ENCODE results near the gene KIAA0408. TPM values are rescaled to one million over a fixed set of nuclear protein-coding genes. Genes with fewer than 3 reads are reported as not detected.

KIAA0408 gene
- total RNA-seq, 1 experiment from 2014 or later, result not detected

- ChIA-PET CTCF (no interaction called here), POLR2A (ENCODE audit: unreplicated experiment) (no interaction called here)
- Histone ChIP-seq H3K4me2 (no peak overlapping the region), H3F3A (ENCODE audit: insufficient read depth, low read depth) (no peaks in the 10 kb centered on the region), H3K79me2 (ENCODE audit: low read depth) (no peaks in the 10 kb centered on the region), H3K36me3 (ENCODE audit: low read depth) (no peaks in the 10 kb centered on the region), H3K9me3 (ENCODE audit: insufficient read depth, low read depth) (no peaks in the 10 kb centered on the region), H3K4me3 (no peak overlapping the region), H3K9me2 (ENCODE audit: insufficient read depth) (no peaks in the 10 kb centered on the region), H4K20me1 (ENCODE audit: insufficient read depth) (no peaks in the 10 kb centered on the region), H3K27me3 (ENCODE audit: insufficient read depth, low read depth) (no peaks in the 10 kb centered on the region), H3K27ac (no peak overlapping the region), H3K4me1 (replicated peaks; ENCODE audit: insufficient read depth) (no peaks in the 10 kb centered on the region), H2AFZ (no peak overlapping the region)
- TF ChIP-seq, protein P1, sequence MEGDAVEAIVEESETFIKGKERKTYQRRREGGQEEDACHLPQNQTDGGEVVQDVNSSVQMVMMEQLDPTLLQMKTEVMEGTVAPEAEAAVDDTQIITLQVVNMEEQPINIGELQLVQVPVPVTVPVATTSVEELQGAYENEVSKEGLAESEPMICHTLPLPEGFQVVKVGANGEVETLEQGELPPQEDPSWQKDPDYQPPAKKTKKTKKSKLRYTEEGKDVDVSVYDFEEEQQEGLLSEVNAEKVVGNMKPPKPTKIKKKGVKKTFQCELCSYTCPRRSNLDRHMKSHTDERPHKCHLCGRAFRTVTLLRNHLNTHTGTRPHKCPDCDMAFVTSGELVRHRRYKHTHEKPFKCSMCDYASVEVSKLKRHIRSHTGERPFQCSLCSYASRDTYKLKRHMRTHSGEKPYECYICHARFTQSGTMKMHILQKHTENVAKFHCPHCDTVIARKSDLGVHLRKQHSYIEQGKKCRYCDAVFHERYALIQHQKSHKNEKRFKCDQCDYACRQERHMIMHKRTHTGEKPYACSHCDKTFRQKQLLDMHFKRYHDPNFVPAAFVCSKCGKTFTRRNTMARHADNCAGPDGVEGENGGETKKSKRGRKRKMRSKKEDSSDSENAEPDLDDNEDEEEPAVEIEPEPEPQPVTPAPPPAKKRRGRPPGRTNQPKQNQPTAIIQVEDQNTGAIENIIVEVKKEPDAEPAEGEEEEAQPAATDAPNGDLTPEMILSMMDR (conservative IDR thresholded peaks at IDR 0.05), result no peak
- no peak for TF ChIP-seq EZH2 (IDR thresholded peaks at IDR 0.05; ENCODE audit: low read depth)
- intact Hi-C loops (cut with micrococcal nuclease; ENCODE audit: unreplicated experiment), result loop anchor here (10.0 kb wide), 2 partner anchors 182 to 232 kb away; no protein-coding TSS in a partner anchor
- DNase-seq, result no peak
- BruUV-seq (replicated peaks), result no TSS peak
Observed at GRCh38 chr6:127463056-127463455, 3.9 kb upstream of the KIAA0408 start.

GRCh38 chr6:127462376-127462775, 3.2 kb upstream of the KIAA0408 start:
- DNase-seq, result no peak
- no peak overlapping the region for H3K27ac ChIP-seq

GRCh38 chr6:127460465-127460864, 1.3 kb upstream of the KIAA0408 start:
- Histone ChIP-seq H2AFZ (no peak overlapping the region), H3K4me2 (no peak overlapping the region), H3K36me3 (ENCODE audit: low read depth) (no peaks in the 10 kb centered on the region), H3K27me3 (ENCODE audit: insufficient read depth, low read depth) (no peaks in the 10 kb centered on the region), H3K27ac (no peak overlapping the region), H3F3A (ENCODE audit: insufficient read depth, low read depth) (no peaks in the 10 kb centered on the region), H4K20me1 (ENCODE audit: insufficient read depth) (no peaks in the 10 kb centered on the region), H3K4me3 (no peak overlapping the region), H3K4me1 (replicated peaks; ENCODE audit: insufficient read depth) (no peaks in the 10 kb centered on the region), H3K9me2 (ENCODE audit: insufficient read depth) (no peaks in the 10 kb centered on the region), H3K79me2 (ENCODE audit: low read depth) (no peaks in the 10 kb centered on the region), H3K9me3 (ENCODE audit: insufficient read depth, low read depth) (no peaks in the 10 kb centered on the region)
- intact Hi-C loops (cut with micrococcal nuclease; ENCODE audit: unreplicated experiment), result loop anchor here (10.0 kb wide), 2 partner anchors 184 to 234 kb away; no protein-coding TSS in a partner anchor
- TF ChIP-seq, protein P1 (conservative IDR thresholded peaks at IDR 0.05), result no peak
- TF ChIP-seq EZH2 (IDR thresholded peaks at IDR 0.05; ENCODE audit: low read depth), result no peak
- BruUV-seq (replicated peaks), result no TSS peak
- no peak for DNase-seq
- CTCF ChIA-PET, result interaction anchor here (0.7 to 1.1 kb wide), 2 partner anchors 9 to 13 kb away, joined by 3 to 5 read pairs; no protein-coding TSS in a partner anchor
- POLR2A ChIA-PET (ENCODE audit: unreplicated experiment), result no interaction called here

More at GRCh38 chr6:127462376-127462775, 3.2 kb upstream of the KIAA0408 start:
- Histone ChIP-seq H3K4me3 (no peak overlapping the region), H3K4me1 (replicated peaks; ENCODE audit: insufficient read depth) (no peaks in the 10 kb centered on the region), H3K36me3 (ENCODE audit: low read depth) (no peaks in the 10 kb centered on the region), H3F3A (ENCODE audit: insufficient read depth, low read depth) (no peaks in the 10 kb centered on the region), H2AFZ (no peak overlapping the region), H3K4me2 (no peak overlapping the region), H3K27me3 (ENCODE audit: insufficient read depth, low read depth) (no peaks in the 10 kb centered on the region), H3K9me2 (ENCODE audit: insufficient read depth) (no peaks in the 10 kb centered on the region), H3K79me2 (ENCODE audit: low read depth) (no peaks in the 10 kb centered on the region), H4K20me1 (ENCODE audit: insufficient read depth) (no peaks in the 10 kb centered on the region), H3K9me3 (ENCODE audit: insufficient read depth, low read depth) (no peaks in the 10 kb centered on the region)
- BruUV-seq (replicated peaks), result no TSS peak
- CTCF ChIA-PET, result no interaction called here
- intact Hi-C loops (cut with micrococcal nuclease; ENCODE audit: unreplicated experiment), result loop anchor here (10.0 kb wide), 2 partner anchors 182 to 232 kb away; no protein-coding TSS in a partner anchor
- TF ChIP-seq, protein P1 (conservative IDR thresholded peaks at IDR 0.05), result no peak
- no peak for TF ChIP-seq EZH2 (IDR thresholded peaks at IDR 0.05; ENCODE audit: low read depth)
- POLR2A ChIA-PET (ENCODE audit: unreplicated experiment), result no interaction called here
